Inferior parietal cortex (tissue), 1 donor: ENCODE measurements around the gene RBMY1J.
"Not testable (repeated sequence)": the region's sequence is repeated elsewhere in the genome, so short reads cannot be mapped to it uniquely, and the experiment has no call there.

ENCODE experiments used
- DNase-seq: peaks from one replicate; pipeline ENCODE4 v3.0.0-alpha.2; 2016; ENCODE audit errors: extremely low spot score

The RBMY1J gene

DNA sequence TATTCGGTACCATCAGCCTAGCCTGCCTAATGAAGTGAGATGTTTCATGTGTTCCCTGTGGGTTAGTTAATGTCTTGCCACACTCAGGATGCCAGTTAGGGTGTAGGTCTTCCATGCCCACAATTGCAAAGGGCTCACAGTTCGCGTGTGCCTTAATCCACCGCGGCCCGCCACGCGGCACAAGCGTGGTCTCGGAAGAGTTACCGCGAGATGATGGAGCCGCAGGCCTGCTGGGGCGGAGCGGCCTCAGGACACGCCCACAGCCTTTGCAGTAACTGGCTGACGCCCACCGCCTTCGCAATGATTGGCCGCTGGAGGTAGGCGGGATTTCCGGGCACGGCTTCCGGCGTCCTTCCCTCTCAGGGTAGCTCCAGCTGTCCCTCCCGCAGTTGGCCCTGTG lies at the start of gene RBMY1J:
Gene RBMY1J, plus strand, starts transcription at position 301 of the 400 bp plus-strand sequence. CDS start 2,038 bp downstream, outside the sequence.
- DNase-seq, result not testable (repeated sequence)

DNA sequence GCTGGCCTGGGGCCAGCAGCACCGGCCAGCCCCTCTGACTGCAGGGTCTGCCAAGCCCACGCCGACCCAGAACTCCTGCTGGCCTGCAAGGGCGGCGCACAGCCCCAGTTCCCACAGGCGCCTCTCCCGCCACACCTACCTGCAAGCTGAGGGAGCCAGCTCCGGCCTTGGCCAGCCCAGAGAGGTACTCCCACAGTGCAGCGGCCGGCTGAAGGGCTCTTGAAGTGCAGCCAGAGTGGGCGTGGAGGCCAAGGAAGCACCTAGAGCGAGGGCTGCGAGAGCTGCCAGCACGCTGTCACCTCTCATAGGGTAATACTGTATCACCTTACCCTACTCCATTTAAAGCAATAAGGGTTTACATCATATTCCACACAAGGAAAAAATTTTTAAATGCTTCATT lies 35.8 kb upstream of the RBMY1J start:
- DNase-seq, result no peak

DNA sequence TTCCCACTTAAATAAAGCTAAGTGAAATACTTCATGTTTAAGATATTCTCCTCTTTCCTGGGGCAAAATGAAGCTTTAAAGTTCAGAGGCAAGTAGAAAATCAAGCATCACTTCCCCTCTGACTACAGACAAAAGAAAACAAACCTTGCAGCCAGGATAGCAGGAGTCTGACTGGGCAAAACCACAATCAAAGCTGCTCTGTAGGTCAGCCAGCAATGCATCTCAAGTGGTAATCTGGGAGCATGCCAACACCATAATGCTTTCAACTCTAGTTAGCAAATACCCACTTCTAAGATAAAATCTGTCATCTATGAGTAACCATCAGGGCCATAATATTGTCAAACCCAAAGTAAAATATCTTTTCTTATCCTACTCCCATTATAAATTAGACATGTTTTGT lies 32.6 kb upstream of the RBMY1J start:
- no peak for DNase-seq

DNA sequence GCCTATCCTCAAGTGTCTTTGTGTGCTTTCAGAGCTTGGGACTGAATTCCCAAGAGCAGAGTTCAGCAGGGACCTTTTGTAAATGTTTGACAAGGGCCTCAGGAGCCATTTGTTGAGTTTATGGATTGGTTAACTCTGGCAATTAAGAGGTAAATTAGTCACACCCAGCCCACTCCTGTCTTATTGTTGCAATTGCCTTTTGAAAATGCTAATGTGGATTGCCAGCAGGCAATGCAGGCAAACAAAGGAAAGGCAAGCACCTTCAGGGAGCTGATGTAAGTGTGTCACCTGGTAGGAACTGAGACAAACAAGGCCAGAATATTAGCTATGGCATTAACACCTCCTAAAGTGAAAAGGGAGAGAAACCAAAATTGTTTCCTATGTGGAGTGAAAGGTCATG lies 29.7 kb upstream of the RBMY1J start:
- DNase-seq, result no peak

DNA sequence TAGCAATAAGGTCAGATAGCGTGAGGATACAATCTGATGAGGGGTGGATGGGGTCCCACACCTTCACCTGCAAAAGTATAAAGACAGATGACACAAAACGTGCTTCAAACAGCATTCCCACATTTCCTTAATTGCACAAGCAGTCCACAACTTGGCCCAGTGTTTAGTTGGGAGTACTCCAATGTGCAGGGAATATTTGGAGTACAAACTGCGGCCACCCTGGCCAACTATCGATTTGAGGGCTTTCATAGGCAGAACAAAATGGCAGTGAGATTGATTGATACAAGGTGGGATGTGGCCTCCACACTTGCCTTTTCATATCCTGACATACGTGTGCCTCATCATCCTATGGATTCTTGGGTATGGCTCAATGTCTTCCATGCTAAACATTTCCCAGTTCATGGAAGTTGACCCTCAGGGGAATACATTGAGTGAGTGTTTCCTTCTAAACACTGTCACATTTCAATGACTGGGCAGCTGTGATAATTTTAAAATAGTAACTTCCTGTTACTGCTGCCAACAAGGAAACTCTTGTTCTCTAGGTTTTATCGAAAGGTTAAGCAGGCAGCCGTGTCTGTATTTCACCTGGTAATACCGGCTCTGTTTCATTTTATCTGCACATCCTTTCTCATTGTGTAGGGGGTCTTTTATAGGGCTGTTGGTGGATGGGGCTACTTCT lies 41.6 kb downstream of the RBMY1J start:
- DNase-seq, result not testable (repeated sequence)

DNA sequence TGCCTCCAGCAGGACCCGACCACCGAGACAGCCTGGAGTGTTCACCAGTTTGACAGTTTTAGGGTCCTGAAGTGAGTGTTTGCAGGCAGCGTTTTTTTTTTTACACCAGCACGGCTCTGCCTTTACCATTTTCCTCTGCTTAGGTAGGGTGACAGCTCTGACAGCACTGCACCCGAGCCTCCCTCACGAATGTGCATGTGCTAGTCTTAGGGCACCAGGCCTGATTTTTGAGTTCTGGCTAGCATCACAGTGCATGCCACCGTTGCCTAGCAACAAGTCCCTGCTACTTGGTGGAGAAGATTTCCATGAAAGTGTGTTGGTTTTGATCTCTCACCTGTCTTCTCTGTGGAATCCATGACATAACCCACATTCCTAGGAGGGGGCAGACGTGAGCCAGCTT lies 52.3 kb downstream of the RBMY1J start:
- not testable (repeated sequence) for DNase-seq

DNA sequence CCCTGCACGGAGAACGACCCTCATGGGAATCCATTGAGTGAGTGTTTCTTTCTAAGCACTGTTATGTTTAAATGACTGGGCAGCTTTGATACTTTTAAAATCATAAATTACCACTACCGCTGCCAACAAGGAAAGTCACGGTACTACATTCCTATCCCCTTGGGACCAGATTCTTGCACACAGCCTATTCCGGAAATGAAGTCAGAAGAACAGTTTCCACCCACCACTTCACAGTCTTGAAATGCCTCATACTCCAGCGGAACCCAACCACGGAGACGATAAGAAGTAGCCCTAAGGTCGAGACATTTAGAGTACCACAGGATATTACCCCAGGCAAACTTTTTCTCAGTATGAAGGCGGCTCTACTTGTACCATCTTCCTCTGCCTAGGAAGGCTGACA lies 58.8 kb downstream of the RBMY1J start:
- DNase-seq, result not testable (repeated sequence)
